ENCODE data around the gene TIMELESS.

- TF ChIP-seq, protein P1, sequence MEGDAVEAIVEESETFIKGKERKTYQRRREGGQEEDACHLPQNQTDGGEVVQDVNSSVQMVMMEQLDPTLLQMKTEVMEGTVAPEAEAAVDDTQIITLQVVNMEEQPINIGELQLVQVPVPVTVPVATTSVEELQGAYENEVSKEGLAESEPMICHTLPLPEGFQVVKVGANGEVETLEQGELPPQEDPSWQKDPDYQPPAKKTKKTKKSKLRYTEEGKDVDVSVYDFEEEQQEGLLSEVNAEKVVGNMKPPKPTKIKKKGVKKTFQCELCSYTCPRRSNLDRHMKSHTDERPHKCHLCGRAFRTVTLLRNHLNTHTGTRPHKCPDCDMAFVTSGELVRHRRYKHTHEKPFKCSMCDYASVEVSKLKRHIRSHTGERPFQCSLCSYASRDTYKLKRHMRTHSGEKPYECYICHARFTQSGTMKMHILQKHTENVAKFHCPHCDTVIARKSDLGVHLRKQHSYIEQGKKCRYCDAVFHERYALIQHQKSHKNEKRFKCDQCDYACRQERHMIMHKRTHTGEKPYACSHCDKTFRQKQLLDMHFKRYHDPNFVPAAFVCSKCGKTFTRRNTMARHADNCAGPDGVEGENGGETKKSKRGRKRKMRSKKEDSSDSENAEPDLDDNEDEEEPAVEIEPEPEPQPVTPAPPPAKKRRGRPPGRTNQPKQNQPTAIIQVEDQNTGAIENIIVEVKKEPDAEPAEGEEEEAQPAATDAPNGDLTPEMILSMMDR (IDR thresholded peaks at IDR 0.05): no peak
- no peak for TF ChIP-seq POLR2A (IDR thresholded peaks at IDR 0.05)
Observed at GRCh38 chr12:56408799-56409417, 40.3 kb downstream of the TIMELESS start.
